Measurements from ENCODE around the gene CTAGE9. TPM values are rescaled to one million over a fixed set of nuclear protein-coding genes. Genes with fewer than 3 reads are reported as not detected.

Gene CTAGE9
- total RNA-seq, 1 experiment from 2014 or later: not detected

- Histone ChIP-seq H4K5ac (ENCODE audit: insufficient read length, low read depth, low read length) (no peak overlapping the region), H2AK5ac (ENCODE audit: insufficient read length, low read length) (no peak overlapping the region), H3K23me2 (ENCODE audit: insufficient read length, low read depth, low read length, poor library complexity, severe bottlenecking) (no peaks in the 10 kb centered on the region), H3T11ph (ENCODE audit: low read length) (no peak overlapping the region), H2BK15ac (ENCODE audit: low read depth, low read length) (no peak overlapping the region), H2BK5ac (ENCODE audit: insufficient read length, low read length) (no peak overlapping the region), H3K4ac (ENCODE audit: low read depth, low read length) (no peak overlapping the region), H3K23ac (ENCODE audit: insufficient read length, low read depth, low read length) (no peak overlapping the region), H2BK120ac (ENCODE audit: low read depth, low read length, poor library complexity, severe bottlenecking) (no peak overlapping the region), H3K4me1 (ENCODE audit: insufficient read depth, low read length) (no peaks in the 10 kb centered on the region), H3K4me2 (ENCODE audit: insufficient read depth, insufficient read length, low read length) (no peak overlapping the region), H3K14ac (ENCODE audit: insufficient read depth, low read length) (no peak overlapping the region), H2BK20ac (ENCODE audit: low read depth, low read length, poor library complexity, severe bottlenecking) (no peak overlapping the region), H3K9me3 (ENCODE audit: control insufficient read depth, low read depth, low read length) (no peaks in the 10 kb centered on the region), H2AFZ (ENCODE audit: low read length) (no peak overlapping the region), H4K20me1 (ENCODE audit: control insufficient read depth, insufficient read depth, insufficient read length) (no peaks in the 10 kb centered on the region), H3K18ac (ENCODE audit: insufficient read length, low read depth, low read length) (no peak overlapping the region), H4K8ac (replicated peaks; ENCODE audit: insufficient read length, low read depth, low read length) (no peak overlapping the region), H3K79me2 (ENCODE audit: insufficient read depth, low read length) (no peaks in the 10 kb centered on the region), H3K9ac (ENCODE audit: extremely low read depth, insufficient read length, low read length) (no peak overlapping the region), H3K27me3 (ENCODE audit: insufficient read depth, low read length) (no peaks in the 10 kb centered on the region; the same call in 1 of the 2 replicates), H2BK12ac (ENCODE audit: insufficient read length, low read depth, low read length) (no peak overlapping the region), H3K56ac (ENCODE audit: insufficient read length, low read depth, low read length) (no peak overlapping the region), H4K91ac (ENCODE audit: insufficient read length, low read depth, low read length) (no peak overlapping the region), H3K27ac (ENCODE audit: insufficient read length, low read depth, low read length) (no peak overlapping the region), H3K79me1 (ENCODE audit: insufficient read depth, low read depth, low read length, poor library complexity, severe bottlenecking) (no peaks in the 10 kb centered on the region)
- H3K4me3 Mint-ChIP-seq: no peak overlapping the region
- peaks cover 0 to 5% of the 10 kb centered on the region in 2 experiments; a peak in 2 of 4 replicates for H3K4me1 Mint-ChIP-seq
- DNase-seq: no peak
- H3K27me3 Mint-ChIP-seq (ENCODE audit: low read depth): no peaks in the 10 kb centered on the region; the same call in 1 of the 2 replicates
- H3K36me3 Mint-ChIP-seq (ENCODE audit: insufficient read depth in 1 of 3, low read depth in 3 of 3): peaks cover 0 to under 1% (median 0%) of the 10 kb centered on the region in 3 experiments; a peak in 3 of 7 replicates
- peaks cover 6% of the 10 kb centered on the region in 2 experiments; a peak in 3 of 5 replicates for H3K9me3 Mint-ChIP-seq
- H3K27ac Mint-ChIP-seq: no peak overlapping the region
- no peak for TF ChIP-seq CTCF (conservative IDR thresholded peaks at IDR 0.05)
These were observed 20.4 kb upstream of the CTAGE9 start for GRCh38 chr6:131731224-131731623.
